Thyroid gland (tissue), 4 donors: ENCODE data around the gene CTNNA2.

Experiments used
- POLR2A ChIP-seq, 2 donors: fragments of 450-650 bp; IDR thresholded peaks; one replicate each; pipeline ENCODE4 v1.6.1; 2017; ENCODE audit warnings: antibody characterized with exemption in 2 of 2, mild to moderate bottlenecking in 2 of 2, moderate library complexity in 1 of 2
- TF ChIP-seq, protein P1 (sequence below), 6 experiments: fragments of 200-600 bp in 3 of 6; fragments of 450-650 bp in 3 of 6; sonication (generic) in 3 of 6; IDR thresholded peaks; one replicate each; pipeline ENCODE4 v1.5.1; 2016 to 2019; ENCODE audit warnings: antibody characterized with exemption in 6 of 6, mild to moderate bottlenecking in 2 of 6, inconsistent platforms in 1 of 6, moderate library complexity in 1 of 6

DNA sequence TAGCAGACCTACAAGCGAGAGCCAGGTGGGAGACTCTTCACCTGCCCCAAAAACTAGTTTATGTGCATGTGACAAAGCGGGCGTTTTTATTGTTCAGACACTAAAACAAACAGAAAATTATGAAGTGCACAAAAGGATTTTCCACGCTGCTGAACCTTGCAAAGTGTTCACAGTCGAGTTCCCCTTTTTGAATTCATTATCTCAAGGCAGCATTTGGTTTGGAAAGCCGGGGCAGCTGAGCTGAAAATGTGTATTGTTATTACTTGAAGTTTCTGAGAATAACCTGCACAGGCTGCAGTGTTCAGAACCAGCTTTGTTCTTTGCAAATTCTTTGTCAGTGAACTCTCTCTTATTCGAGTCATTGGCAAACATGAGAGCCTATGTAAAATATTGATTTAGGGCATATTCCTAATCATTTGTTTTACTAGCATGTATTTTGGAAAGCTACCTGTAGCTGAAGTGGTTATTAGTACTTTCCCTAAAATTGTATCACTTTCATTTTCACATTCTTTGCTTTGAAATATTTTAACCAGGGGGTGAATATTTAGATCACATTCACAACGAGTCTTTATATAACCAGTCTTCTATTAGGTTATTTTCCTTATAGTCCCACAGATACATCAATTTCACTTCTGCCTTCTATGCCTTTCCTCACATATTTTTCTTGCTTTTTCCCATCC lies 732.2 kb downstream of the CTNNA2 start:
- TF ChIP-seq, protein P1, sequence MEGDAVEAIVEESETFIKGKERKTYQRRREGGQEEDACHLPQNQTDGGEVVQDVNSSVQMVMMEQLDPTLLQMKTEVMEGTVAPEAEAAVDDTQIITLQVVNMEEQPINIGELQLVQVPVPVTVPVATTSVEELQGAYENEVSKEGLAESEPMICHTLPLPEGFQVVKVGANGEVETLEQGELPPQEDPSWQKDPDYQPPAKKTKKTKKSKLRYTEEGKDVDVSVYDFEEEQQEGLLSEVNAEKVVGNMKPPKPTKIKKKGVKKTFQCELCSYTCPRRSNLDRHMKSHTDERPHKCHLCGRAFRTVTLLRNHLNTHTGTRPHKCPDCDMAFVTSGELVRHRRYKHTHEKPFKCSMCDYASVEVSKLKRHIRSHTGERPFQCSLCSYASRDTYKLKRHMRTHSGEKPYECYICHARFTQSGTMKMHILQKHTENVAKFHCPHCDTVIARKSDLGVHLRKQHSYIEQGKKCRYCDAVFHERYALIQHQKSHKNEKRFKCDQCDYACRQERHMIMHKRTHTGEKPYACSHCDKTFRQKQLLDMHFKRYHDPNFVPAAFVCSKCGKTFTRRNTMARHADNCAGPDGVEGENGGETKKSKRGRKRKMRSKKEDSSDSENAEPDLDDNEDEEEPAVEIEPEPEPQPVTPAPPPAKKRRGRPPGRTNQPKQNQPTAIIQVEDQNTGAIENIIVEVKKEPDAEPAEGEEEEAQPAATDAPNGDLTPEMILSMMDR (IDR thresholded peaks at IDR 0.05): no peak
- no peak for TF ChIP-seq POLR2A (IDR thresholded peaks at IDR 0.05)
